Heart left ventricle (tissue), 16 donors: ENCODE results near the gene DCAF11. TPM values are rescaled to one million over a fixed set of nuclear protein-coding genes. Genes with fewer than 3 reads are reported as not detected.

Experiments used
- ATAC-seq, 4 donors: fragments of 200-7000 bp; cut with Tn5 transposase; one replicate each; pipeline ENCODE4 v1.9.1; 2020 to 2022; ENCODE audit warnings: moderate library complexity in 4 of 4, mild to moderate bottlenecking in 3 of 4, moderate number of reproducible peaks in 1 of 4
- DNase-seq, 5 donors: peaks; one replicate each; pipeline ENCODE4 v3.0.0-alpha.2; 2020
- H3K27ac ChIP-seq, 12 donors: fragments of 200-600 bp; sonication (generic) in 4 of 12; one replicate each; pipeline versions ENCODE4 v1.5.0 to v1.8.0; 2016 to 2022; ENCODE audit warnings: mild to moderate bottlenecking in 2 of 12
- H3K27me3 ChIP-seq, 9 donors: fragments of 200-600 bp; sonication (generic) in 2 of 9; one replicate each; pipeline versions ENCODE4 v1.5.1 to v1.8.0; 2016 to 2022; ENCODE audit warnings: mild to moderate bottlenecking in 3 of 9
- H3K36me3 ChIP-seq, 9 donors: fragments of 200-600 bp; sonication (generic) in 2 of 9; one replicate each; pipeline versions ENCODE4 v1.5.0 to v1.8.0; 2018 to 2022; ENCODE audit warnings: mild to moderate bottlenecking in 2 of 9
- H3K4me1 ChIP-seq, 12 donors: fragments of 200-600 bp; sonication (generic) in 4 of 12; one replicate each; pipeline versions ENCODE4 v1.5.0 to v1.8.0; 2016 to 2022; ENCODE audit warnings: mild to moderate bottlenecking in 3 of 12
- H3K4me3 ChIP-seq, 12 donors: fragments of 200-600 bp; sonication (generic) in 4 of 12; one replicate each; pipeline versions ENCODE4 v1.5.0 to v1.8.0; 2017 to 2022; ENCODE audit warnings: mild to moderate bottlenecking in 9 of 12, moderate library complexity in 4 of 12
- H3K9me3 ChIP-seq, 12 donors: fragments of 200-600 bp; sonication (generic) in 4 of 12; one replicate each; pipeline versions ENCODE4 v1.5.0 to v1.8.0; 2016 to 2022; ENCODE audit warnings: mild to moderate bottlenecking in 1 of 12
- POLR2A ChIP-seq, 2 donors: fragments of 450-650 bp; IDR thresholded peaks; one replicate each; pipeline ENCODE4 v1.6.1; 2017; ENCODE audit warnings: antibody characterized with exemption in 2 of 2, mild to moderate bottlenecking in 2 of 2, moderate library complexity in 2 of 2
- WGBS, 4 donors: extraction: QIAGEN DNeasy Blood & Tissue Kit in 2 of 4; methylation state at CpG; one replicate each; pipeline versions ENCODE4 v1.1.5 to v1.1.7; 2013 to 2018; 5-methylcytosine and 5-hydroxymethylcytosine counted together
- intact Hi-C, 10 donors: fragments of 100-400 bp; cut with DNase I; formaldehyde crosslinking; loops; one replicate each; pipeline versions ENCODE4 v1.11.1 to v1.14.2; 2022
- polyA plus RNA-seq, 2 donors: library from polyadenylated mRNA; stranded (reverse); fragments of 200-250 nt; gene quantifications; one replicate each; pipeline ENCODE4 v1.2.3, GENCODE V29; 2013
- total RNA-seq, 9 donors: library from RNA; depleted of rRNA in 2 of 9; stranded (reverse); fragments of >200 nt in 2 of 9; fragmentation: NEBNext Ultra II Directional in 3 of 9; extraction: Animal tissue kit (Norgen Biotek cat#: 25700) in 3 of 9; gene quantifications; one replicate each; pipeline versions ENCODE4 v1.1.0 to v1.2.4, GENCODE V29; 2016 to 2023
- TF ChIP-seq, protein P1 (sequence below), 12 donors: fragments of 200-600 bp; sonication (generic) in 4 of 12; IDR thresholded peaks; one replicate each; pipeline versions ENCODE4 v1.5.0 to v1.8.0; 2018 to 2022; ENCODE audit warnings: antibody characterized with exemption in 12 of 12, mild to moderate bottlenecking in 5 of 12
- donor health status: ischemic (EF 13 %, LVEDD 7.1; RV severe dilation, severe dysfunction).
- donor health status: healthy with polysubstance abuse.
- donor health status: DM: no; HTN: yes; CAD: no.
- donor health status: DM: no; HTN: no; CAD: no.
- donor health status: ischemic (EF 25% LVEDD 6.9; RV normal size, moderate dysfunction).
- donor health status: ischemic (EF 25% LVEDD 5.7; RV mildly dilated, moderate dysfunction).
- donor health status: healthy.
- donor health status: DM: yes; HTN: yes; CAD: no.
- donor health status: ischemic (EF 35%, LVEDD 5.7; RV mildly dilated, moderate dysfunction).
- donor health status: nonischemic (EF 11% LVEDD 7.7; RV severe dilation, severe dysfunction).
- donor health status: DM: yes; HTN: yes; CAD: no.
- donor health status: PGD.
- donor health status: ischemic (EF 29% LVEDD 5.4; RV normal size, mild dysfunction).
- donor health status: nonischemic (EF 23%, LVEDD 6.1; RV moderate dilation, normal function).

DCAF11 gene
- total and polyA plus RNA-seq, 11 donors, result 25.3 to 117 (median 75.0) TPM

DNA sequence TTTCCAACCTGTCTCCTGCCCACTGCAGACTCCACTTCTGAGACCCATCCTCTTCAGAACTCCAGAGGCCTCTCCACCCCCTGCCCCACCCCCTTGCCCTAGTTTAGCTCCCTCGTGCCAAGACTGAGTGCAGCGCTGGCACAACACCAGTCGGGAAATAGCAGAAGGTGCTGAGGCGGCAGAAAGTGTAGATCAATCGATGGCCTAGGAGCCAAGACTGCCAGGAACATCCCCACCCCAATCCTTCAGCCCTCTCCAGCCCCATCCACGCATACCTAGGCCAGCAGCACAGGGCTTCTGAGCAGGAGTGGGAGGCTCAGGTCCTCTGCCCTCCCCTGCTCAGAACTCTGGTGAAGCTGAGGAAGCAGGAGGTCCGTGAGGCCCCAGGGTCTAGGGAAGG lies 42.1 kb upstream of the DCAF11 start:
- H3K27me3 ChIP-seq, result peaks cover 0 to 31% (median 5%) of the 10 kb centered on the region in 9 donors
- peaks cover 0 to 6% (median 0%) of the 10 kb centered on the region in 12 donors for H3K4me1 ChIP-seq
- no peaks in the 10 kb centered on the region for H3K36me3 ChIP-seq
- peak in 1 of 5 donors; percentile 18 for DNase-seq
- no peak overlapping the region for H3K4me3 ChIP-seq
- intact Hi-C loops, result no loop called here
- no peak overlapping the region for H3K27ac ChIP-seq
- TF ChIP-seq, protein P1, sequence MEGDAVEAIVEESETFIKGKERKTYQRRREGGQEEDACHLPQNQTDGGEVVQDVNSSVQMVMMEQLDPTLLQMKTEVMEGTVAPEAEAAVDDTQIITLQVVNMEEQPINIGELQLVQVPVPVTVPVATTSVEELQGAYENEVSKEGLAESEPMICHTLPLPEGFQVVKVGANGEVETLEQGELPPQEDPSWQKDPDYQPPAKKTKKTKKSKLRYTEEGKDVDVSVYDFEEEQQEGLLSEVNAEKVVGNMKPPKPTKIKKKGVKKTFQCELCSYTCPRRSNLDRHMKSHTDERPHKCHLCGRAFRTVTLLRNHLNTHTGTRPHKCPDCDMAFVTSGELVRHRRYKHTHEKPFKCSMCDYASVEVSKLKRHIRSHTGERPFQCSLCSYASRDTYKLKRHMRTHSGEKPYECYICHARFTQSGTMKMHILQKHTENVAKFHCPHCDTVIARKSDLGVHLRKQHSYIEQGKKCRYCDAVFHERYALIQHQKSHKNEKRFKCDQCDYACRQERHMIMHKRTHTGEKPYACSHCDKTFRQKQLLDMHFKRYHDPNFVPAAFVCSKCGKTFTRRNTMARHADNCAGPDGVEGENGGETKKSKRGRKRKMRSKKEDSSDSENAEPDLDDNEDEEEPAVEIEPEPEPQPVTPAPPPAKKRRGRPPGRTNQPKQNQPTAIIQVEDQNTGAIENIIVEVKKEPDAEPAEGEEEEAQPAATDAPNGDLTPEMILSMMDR (IDR thresholded peaks at IDR 0.05), result no peak
- TF ChIP-seq POLR2A (IDR thresholded peaks at IDR 0.05), result no peak
- WGBS, 4 donors, result 67 to 75% (median 71%) methylated on average over 5 to 7 of the region's 7 CpGs
- no peak for ATAC-seq
- H3K9me3 ChIP-seq, result no peaks in the 10 kb centered on the region

DNA sequence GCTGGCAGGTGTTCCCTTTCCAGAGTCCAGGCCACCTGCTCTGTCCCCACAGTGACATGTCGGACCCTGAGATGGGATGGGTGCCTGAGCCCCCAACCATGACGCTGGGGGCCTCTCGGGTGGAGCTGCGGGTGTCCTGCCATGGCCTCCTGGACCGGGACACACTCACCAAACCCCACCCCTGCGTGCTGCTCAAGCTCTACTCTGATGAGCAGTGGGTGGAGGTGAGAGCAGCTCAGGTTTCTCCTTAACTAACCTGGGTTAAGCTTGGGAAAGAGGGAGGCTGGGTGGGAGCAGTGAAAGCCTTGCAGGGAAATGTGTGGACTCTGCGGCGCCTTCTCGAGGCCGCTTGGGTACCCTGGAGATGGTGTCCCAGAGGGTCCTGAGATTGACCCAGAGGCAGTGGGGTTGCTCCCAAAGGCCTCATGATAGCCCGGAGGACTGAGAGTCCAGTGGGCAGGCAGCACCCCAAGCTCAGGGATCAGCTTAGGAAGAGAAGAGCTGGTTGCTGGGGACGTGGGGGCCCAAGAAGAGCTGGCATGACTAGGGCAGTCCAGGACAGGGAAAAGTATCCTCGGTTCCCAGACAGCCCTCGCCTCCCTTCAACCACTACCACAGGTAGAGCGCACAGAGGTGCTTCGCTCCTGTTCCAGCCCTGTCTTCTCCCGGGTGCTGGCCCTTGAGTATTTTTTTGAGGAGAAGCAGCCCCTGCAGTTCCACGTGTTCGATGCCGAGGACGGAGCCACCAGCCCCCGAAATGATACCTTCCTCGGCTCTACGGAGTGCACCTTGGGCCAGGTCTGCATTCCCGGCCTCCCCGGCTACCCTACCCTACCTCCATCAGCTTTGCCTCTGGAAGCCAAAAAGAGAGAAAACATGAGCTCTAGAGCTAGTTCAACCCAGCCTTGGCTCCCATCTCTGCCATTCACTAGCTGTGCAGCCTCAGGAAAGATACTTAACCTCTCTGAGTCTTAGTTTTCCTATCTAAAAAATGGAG lies 41.4 kb upstream of the DCAF11 start:
- Histone ChIP-seq H3K27me3 (peaks cover 0 to 31% (median 5%) of the 10 kb centered on the region in 9 donors), H3K9me3 (no peaks in the 10 kb centered on the region), H3K4me1 (peaks cover 0 to 6% (median 0%) of the 10 kb centered on the region in 12 donors), H3K4me3 (no peak overlapping the region), H3K27ac (no peak overlapping the region), H3K36me3 (no peaks in the 10 kb centered on the region)
- intact Hi-C loops, result no loop called here
- peak in 1 of 5 donors; percentile 51 for DNase-seq
- TF ChIP-seq, protein P1 (IDR thresholded peaks at IDR 0.05), result no peak
- no peak for TF ChIP-seq POLR2A (IDR thresholded peaks at IDR 0.05)
- ATAC-seq, result no peak
- 81 to 89% (median 86%) methylated on average over 25 to 26 of the region's 26 CpGs for WGBS, 4 donors

DNA sequence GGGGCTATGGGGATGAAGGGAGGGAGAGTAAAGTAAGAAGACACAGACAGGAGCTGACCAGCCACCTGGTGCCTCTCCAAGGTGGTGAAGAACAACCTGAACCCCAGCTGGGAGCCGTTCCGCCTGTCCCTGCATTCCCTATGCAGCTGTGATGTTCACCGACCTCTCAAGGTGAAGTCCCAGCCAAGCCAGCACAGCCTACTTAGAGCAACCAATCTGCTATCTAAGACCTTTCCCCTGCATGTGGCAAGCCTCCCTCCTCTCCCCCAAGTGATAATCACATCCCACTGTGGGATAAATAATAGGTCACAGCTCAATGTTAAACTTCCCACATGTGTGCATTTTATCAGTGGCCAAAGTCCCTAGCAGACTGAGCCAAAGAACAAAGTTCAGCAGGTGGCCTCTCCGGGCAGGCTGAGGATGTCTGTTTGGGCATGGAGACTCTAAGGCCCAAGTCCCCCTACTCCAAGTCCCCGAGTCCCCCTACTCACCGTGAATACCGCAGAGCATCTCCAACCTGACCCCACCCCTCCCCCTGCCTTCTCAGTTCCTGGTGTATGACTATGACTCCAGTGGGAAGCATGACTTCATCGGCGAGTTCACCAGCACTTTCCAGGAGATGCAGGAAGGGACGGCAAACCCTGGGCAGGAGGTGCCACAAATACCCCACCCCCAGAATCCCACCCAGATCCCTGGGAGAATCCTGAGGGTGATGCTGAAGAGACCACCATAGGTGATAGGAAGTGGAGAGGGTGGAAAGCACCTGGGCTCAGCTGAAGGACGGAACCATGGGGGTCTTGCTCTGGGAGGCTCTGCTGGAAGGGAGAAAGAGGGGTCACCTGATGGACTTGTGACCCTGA lies 39.7 kb upstream of the DCAF11 start:
- no peak overlapping the region for H3K4me3 ChIP-seq
- H3K36me3 ChIP-seq, result no peaks in the 10 kb centered on the region
- no peak for ATAC-seq
- WGBS, 4 donors, result 65 to 74% (median 73%) methylated on average over 11 of the region's 11 CpGs
- H3K4me1 ChIP-seq, result peaks cover 0 to 6% (median 0%) of the 10 kb centered on the region in 12 donors
- no peak for DNase-seq
- no peak overlapping the region for H3K27ac ChIP-seq
- H3K9me3 ChIP-seq, result no peaks in the 10 kb centered on the region
- peaks cover 0 to 34% (median 5%) of the 10 kb centered on the region in 9 donors for H3K27me3 ChIP-seq
- TF ChIP-seq, protein P1 (IDR thresholded peaks at IDR 0.05), result no peak
- TF ChIP-seq POLR2A (IDR thresholded peaks at IDR 0.05), result no peak
- intact Hi-C loops, result no loop called here
